ENCODE measurements around the gene DIS3.
"Not testable (repeated sequence)": the region's sequence is repeated elsewhere in the genome, so short reads cannot be mapped to it uniquely, and the experiment has no call there.

DIS3 gene

GRCh38 chr13:72792640-72793039 is 10.9 kb upstream of the DIS3 start:
- Histone ChIP-seq H3K4me3 (ENCODE audit: low read depth, low read length) (no peak overlapping the region), H3K27ac (no peak overlapping the region), H3K27me3 (replicated peaks) (no peaks in the 10 kb centered on the region), H3K36me3 (replicated peaks) (peaks cover 25% of the 10 kb centered on the region)
- no peak for DNase-seq
- in situ Hi-C loops (cut with HindIII; ENCODE audit: low pct_ligation_motif_present, low sequenced_read_pairs), result no loop called here
- no peak for TF ChIP-seq CTCF (IDR thresholded peaks at IDR 0.05; ENCODE audit: low read depth, low read length, missing control alignments)

GRCh38 chr13:72788831-72789230 is 7.1 kb upstream of the DIS3 start:
- Histone ChIP-seq H3K27me3 (replicated peaks) (no peaks in the 10 kb centered on the region), H3K27ac (no peak overlapping the region), H3K36me3 (replicated peaks) (peaks cover 12% of the 10 kb centered on the region), H3K4me3 (ENCODE audit: low read depth, low read length) (no peak overlapping the region)
- in situ Hi-C loops (cut with HindIII; ENCODE audit: low pct_ligation_motif_present, low sequenced_read_pairs), result no loop called here
- no peak for DNase-seq
- no peak for TF ChIP-seq CTCF (IDR thresholded peaks at IDR 0.05; ENCODE audit: low read depth, low read length, missing control alignments)

- H3K27me3 ChIP-seq (replicated peaks); H3K4me3 ChIP-seq (ENCODE audit: low read depth, low read length); H3K36me3 ChIP-seq (replicated peaks); in situ Hi-C loops (cut with HindIII; ENCODE audit: low pct_ligation_motif_present, low sequenced_read_pairs); DNase-seq; H3K27ac ChIP-seq: not testable (repeated sequence)
These were observed 3.0 kb upstream of the DIS3 start for GRCh38 chr13:72784679-72785078.

GRCh38 chr13:72782717-72783116 is 1.0 kb upstream of the DIS3 start:
- peak; percentile 7 for DNase-seq
- no peak for TF ChIP-seq CTCF (IDR thresholded peaks at IDR 0.05; ENCODE audit: low read depth, low read length, missing control alignments)
- peak overlapping the region; percentile 99 for H3K4me3 ChIP-seq (ENCODE audit: low read depth, low read length)
- H3K27me3 ChIP-seq (replicated peaks), result no peaks in the 10 kb centered on the region
- in situ Hi-C loops (cut with HindIII; ENCODE audit: low pct_ligation_motif_present, low sequenced_read_pairs), result no loop called here
- H3K27ac ChIP-seq, result peak overlapping the region; percentile 49
- H3K36me3 ChIP-seq (replicated peaks), result peaks cover 10% of the 10 kb centered on the region

- Histone ChIP-seq H3K27ac (no peak overlapping the region), H3K36me3 (replicated peaks) (peaks cover 60% of the 10 kb centered on the region), H3K4me3 (ENCODE audit: low read depth, low read length) (no peak overlapping the region), H3K27me3 (replicated peaks) (no peaks in the 10 kb centered on the region)
- in situ Hi-C loops (cut with HindIII; ENCODE audit: low pct_ligation_motif_present, low sequenced_read_pairs), result no loop called here
- no peak for DNase-seq
- no peak for TF ChIP-seq CTCF (IDR thresholded peaks at IDR 0.05; ENCODE audit: low read depth, low read length, missing control alignments)
These were observed 7.7 kb downstream of the DIS3 start for GRCh38 chr13:72774019-72774418.

- no peaks in the 10 kb centered on the region for H3K27me3 ChIP-seq (replicated peaks)
- in situ Hi-C loops (cut with HindIII; ENCODE audit: low pct_ligation_motif_present, low sequenced_read_pairs), result no loop called here
- no peak overlapping the region for H3K4me3 ChIP-seq (ENCODE audit: low read depth, low read length)
- H3K36me3 ChIP-seq (replicated peaks), result peaks cover 89% of the 10 kb centered on the region
- H3K27ac ChIP-seq, result no peak overlapping the region
- no peak for TF ChIP-seq CTCF (IDR thresholded peaks at IDR 0.05; ENCODE audit: low read depth, low read length, missing control alignments)
- no peak for DNase-seq
These were observed 18.3 kb downstream of the DIS3 start for GRCh38 chr13:72763411-72763810.

All from brain microvascular endothelial cell (primary cell).